Esophagus mucosa (tissue), 1 donor: ENCODE measurements around the gene RCAN2. TPM values are rescaled to one million over a fixed set of nuclear protein-coding genes. Genes with fewer than 3 reads are reported as not detected.
A peak's percentile ranks its signal among the peaks of the same experiment; 100 is the strongest.

ENCODE experiments used
- ATAC-seq: fragments of 200-7000 bp; cut with Tn5 transposase; one replicate; pipeline ENCODE4 v1.9.1; 2020
- total RNA-seq: library from RNA; stranded (reverse); gene quantifications from one replicate; pipeline ENCODE4 v1.2.4, GENCODE V29; 2023
- donor health status: DM: yes; HTN: yes; CAD: no.

The RCAN2 gene
- total RNA-seq, result 1.00 TPM

DNA sequence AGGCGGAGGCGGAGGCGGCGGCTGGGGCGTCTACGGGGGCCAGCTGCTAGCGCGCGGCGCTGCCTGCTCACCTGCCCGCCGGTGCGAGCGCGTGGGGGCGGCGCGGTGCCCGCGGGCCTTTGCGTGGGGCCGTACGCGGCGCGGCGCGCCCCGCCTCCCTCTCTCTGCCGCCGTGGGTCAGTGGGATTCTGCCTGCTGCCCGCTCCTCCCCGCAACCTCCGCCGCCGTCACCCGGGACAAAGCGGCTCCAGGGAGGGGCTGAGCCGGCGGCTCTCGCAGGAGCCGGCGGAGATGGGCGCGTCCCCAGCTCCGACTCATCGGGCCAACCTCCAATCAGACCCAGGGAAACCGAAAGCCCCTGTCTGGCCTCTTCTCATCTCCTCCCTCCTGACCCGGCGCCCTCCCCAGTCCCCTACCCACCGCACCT is at the start of gene RCAN2:
Gene RCAN2 (minus strand): TSS at position 249 of the 427 bp plus-strand sequence.
- ATAC-seq, result peak; percentile 82

- no peak for ATAC-seq
Measured at GRCh38 chr6:46539866-46540265, 48.6 kb upstream of the RCAN2 start.

DNA sequence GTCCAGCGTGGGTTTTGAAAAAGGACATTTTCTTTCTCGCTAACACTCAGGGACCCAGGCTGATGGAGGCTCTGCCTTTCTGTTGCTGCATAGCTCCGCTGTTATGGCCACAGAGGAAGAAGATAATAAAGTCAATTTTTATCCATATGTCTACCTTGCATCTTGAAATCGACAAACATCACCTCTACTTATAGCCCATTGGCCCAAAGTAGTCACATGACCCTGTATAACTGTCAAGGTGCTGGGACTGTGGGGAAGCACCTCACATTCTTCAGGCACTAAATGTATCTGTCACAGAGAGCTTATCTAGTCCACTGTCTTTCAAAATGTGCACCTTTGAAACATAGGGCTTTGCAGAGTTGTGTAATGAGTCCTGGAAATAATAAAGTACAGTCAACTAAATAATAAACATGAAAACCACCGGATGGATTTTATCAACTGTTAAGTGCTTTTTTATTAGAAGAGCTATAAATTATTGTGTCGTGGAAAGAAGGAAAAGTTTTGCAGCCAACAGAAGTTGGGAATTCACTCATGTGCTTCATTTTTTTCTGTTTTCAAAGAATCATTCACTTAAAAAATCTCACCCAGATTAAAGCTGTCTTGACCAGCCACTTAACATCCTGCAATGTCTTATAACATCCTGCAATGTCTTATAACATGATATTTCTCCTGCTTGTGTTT is 47.7 kb upstream of the RCAN2 start:
- ATAC-seq, result no peak

DNA sequence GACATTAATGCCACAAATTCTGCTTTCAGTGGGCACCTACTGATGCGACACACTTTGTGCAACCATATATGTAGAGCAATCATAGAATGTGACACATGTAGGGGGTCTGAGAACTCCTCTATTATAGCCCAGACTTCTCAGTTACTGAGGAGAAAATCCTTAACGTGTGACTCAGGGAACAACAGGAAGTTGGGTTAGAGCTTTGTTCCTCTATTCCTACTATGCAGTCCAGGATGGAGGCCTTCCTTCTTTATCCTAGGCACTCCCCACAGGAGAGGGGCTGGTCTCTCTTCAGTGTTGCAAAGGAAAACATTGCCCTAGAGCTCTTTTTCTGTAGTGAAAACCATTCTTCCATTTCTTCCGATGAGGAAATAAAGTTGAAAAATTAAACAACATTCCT is 39.6 kb upstream of the RCAN2 start:
- no peak for ATAC-seq

DNA sequence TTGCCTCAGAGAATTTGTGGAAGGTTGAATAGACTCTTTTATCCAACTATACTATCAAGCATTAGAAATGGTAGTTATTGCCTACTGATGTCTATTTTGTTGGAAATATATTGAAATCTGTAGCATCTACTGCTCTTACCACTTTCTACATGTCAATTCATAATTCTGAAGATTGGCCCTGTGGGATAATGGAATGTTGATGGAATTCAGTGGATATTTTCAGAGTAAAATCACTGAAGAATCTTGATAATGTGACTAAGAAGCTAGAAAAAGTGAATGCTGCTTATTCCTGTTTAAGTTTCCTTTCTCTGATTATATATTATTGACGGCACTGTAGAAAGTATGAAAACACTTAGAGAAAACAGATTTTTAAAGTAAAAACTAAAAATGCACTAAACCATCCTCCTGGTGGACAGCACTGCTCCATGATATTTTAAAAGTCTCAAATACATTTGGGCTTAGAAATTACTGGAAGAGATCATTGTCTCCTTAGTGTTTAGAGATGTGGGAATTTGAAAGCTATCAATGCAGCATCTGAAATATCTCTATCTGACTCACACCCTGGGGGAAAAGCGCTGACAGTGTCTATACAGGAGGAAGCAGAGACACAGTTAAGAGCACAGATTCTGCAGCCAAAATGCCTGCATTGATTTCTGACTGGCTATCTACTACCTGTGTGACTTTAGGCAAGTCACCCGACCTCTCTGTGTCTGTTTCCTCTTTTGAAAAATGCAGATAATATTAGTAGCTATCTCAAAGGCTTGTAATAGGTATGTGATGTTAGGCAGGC is 37.9 kb upstream of the RCAN2 start:
- ATAC-seq, result no peak

GRCh38 chr6:46526607-46527006 is 35.4 kb upstream of the RCAN2 start:
- no peak for ATAC-seq

- ATAC-seq, result no peak
Measured at GRCh38 chr6:46525583-46525982, 34.3 kb upstream of the RCAN2 start.

DNA sequence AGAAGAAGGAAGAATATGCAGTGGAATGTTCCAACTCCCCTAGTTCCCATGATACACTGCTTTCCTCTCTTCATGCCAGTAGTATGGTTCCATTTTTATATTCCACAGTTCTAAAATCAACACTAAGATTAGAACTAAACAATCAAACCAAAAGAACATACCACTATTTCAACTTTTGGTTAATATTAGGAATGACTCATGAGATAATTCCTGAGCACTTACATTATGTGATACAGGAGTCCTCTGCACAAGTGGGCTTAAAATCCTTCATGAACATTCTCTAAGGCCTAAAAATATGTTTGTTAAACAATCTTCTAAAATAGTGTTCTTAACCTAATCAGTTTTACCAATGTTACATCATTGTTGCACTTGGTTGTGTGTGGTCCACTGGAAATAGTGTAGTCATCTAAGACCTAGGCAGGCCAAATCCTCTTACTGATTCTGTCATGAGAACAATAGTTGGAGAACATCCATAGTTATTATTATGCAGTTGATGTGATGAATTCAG is 30.3 kb upstream of the RCAN2 start:
- no peak for ATAC-seq

GRCh38 chr6:46517202-46517601 is 26.0 kb upstream of the RCAN2 start:
- ATAC-seq, result no peak

DNA sequence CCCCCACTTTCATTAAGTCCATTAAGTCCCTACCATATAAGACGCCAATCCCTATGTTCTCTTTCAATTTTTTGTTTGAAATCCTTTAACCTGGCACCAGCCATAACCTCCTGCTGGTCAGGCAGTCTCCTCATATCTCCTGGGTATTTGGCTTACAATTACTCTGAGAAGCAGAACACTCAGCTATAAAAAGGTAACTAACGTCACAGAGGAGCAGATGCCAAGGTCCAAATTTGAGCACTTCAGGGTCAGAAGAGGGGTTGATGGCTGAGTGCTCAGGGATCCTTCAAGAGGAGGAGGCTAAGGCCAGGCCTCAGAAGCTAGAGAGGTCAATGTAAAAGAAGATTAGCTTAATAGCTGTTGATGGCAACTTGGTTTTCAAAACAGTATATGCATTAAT is 22.3 kb upstream of the RCAN2 start:
- no peak for ATAC-seq

- ATAC-seq, result no peak
Measured at GRCh38 chr6:46511320-46511719, 20.1 kb upstream of the RCAN2 start.

GRCh38 chr6:46510651-46511050 is 19.4 kb upstream of the RCAN2 start:
- ATAC-seq, result no peak

DNA sequence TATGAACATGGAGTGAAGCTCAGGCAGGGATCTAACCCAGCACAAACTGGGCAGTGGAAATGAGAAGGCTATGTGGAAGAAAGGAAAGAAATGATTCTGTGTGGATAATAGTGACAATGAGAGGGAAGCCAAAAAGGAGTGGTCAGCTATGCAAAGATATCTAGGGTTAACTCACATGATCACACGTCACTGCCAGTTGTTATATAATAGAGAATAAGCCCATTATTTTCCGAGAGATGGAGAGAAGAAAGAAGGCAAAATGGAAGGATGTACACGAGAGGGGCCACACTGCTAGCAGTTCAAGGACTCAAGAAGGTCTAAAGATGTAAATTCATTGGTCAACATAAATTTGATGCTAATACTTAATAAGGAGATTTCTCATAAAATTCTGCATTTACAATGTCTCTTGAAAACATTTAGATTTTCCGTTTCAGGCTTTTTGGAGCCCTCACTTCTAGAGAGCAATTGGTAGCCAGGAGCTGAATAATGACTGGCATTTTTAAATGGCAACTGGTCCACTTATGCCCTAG is 18.8 kb upstream of the RCAN2 start:
- no peak for ATAC-seq

DNA sequence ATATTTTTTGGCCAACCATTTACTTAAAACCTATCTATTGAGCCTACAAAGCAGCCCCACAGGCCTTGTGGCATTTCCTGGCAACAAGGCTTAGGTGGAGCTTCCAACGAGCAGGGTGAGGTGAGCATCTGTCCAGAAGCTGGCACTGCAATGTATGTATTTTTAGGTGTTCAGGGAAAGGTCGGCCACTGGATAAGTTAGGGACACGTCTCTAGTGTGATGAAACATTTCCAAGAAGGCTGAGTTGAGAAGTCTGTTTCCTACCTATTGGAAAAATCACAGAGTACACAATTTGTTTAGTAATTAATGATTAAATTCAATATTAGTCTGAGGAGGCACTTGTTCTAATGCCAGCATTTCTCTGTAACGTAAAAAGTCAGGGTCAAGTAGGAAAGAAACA is 17.8 kb upstream of the RCAN2 start:
- ATAC-seq, result no peak

DNA sequence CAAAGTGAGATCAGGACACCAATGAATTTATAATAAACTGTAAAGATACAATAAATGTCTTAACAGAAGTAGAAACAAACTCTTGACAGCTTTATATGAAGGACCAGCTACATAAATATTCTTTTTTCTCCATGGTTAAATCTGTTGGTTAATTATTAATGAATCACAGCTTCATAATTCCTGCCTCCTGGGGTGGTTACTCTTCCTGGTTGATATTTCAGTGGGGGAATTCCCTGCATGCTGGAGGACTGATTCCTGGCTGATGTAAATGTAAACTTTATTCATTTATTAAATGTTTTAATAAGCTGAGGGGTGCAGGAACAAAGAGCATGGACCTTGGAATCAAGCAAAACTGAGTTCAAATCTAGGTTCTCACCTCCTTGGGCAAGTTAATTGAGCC is 16.2 kb upstream of the RCAN2 start:
- no peak for ATAC-seq

DNA sequence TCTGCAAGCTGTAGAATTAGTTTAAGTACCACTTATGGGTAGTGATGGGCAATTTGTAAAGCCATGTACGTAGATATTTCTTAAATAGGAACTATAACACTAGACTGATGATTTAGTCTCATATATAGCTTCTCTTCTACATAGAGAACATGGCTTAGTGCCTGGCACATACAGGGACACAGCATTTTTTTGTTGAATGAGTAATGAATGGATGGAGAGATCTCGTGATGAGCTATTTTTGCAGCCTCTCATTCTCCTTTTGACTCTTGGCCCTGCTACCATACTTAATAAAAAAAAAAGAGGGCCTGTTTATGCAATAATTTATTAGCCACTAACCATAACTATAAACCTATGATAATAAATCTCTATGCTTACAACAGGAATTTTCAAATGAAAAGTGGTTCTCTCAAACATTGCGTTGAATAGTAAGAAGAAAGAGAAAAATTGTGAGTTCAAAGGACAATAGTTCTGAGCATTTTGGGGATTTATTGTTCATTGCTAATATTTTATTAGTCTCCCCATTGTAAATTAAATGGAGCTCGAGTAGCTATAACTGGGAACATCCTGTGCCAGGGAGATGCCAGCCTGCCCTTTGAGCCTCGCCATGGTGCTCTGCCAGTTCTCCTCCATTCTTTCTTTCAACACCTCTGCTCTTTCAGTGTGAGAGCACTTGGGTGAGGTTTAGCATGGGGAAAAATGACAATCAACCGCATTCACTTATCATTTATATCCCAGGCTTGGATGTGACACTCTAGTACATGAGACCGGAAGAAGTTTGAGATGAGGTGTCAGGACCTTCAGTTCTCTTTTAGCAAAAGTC is 14.7 kb upstream of the RCAN2 start:
- ATAC-seq, result no peak

GRCh38 chr6:46504242-46504641 is 13.0 kb upstream of the RCAN2 start:
- ATAC-seq, result no peak

GRCh38 chr6:46502486-46503119 is 11.4 kb upstream of the RCAN2 start:
- ATAC-seq, result no peak

GRCh38 chr6:46501136-46502089 is 10.2 kb upstream of the RCAN2 start:
- ATAC-seq, result no peak

DNA sequence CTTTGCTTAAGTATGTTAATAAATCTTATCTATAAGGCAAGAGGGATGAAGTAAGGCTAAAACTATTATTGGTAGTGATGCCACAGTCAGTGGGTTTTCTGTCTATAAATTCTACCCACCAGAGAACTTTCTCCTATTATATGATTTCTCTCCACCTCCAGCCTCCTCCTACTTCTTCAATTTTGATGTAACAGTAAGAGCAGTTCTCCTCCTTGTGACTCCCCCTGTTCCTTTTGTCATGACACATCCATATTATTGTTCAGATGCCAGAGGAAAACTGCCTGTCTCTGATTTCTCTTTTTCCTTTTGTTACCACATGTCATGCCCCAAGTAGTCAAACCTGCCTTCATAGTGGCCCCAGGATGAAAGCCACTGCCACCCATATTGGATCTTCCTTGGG is 9.1 kb upstream of the RCAN2 start:
- no peak for ATAC-seq
